HepG2 (cell line): ENCODE data around the gene KIF27. TPM values are rescaled to one million over a fixed set of nuclear protein-coding genes. Genes with fewer than 3 reads are reported as not detected.
"Not testable (repeated sequence)": the region's sequence is repeated elsewhere in the genome, so short reads cannot be mapped to it uniquely, and the experiment has no call there.

Source experiments
- ATAC-seq: fragments of 200-7000 bp; cut with Tn5 transposase; 3 replicates; pipeline ENCODE4 v1.9.1; 2020; ENCODE audit warnings: mild to moderate bottlenecking, moderate library complexity
- BruUV-seq: library from RNA; stranded (reverse); fragments of 400-500 nt; replicated peaks from 2 replicates; lab custom pipeline; 2021; lab: Mats Ljungman, UMichigan
- CTCF ChIA-PET: fragments of 300-600 bp; formaldehyde crosslinking; extraction: SDS; loops from one replicate; lab custom pipeline; 2021; ENCODE audit warnings: low total read pairs, inconsistent platforms, low intra/inter-chr PET ratio; lab: Yijun Ruan, JAX
- POLR2A ChIA-PET: fragments of 350-600 bp; sonication (Branson Sonifier 250); formaldehyde crosslinking; loops from one replicate; lab custom pipeline; 2020; ENCODE audit warnings: antibody characterized with exemption, inconsistent platforms; lab: Yijun Ruan, JAX
- DNase-seq: peaks from one replicate; pipeline ENCODE4 v3.0.0-alpha.2; 2015; ENCODE audit warnings: low spot score
- FAIRE-seq: peaks from 3 replicates; lab custom pipeline; 2011; peaks lifted over from hg19 to GRCh38; lab: Jason Lieb, UNC
- H2AFZ ChIP-seq: one replicate; pipeline ENCODE4 v1.6.1; 2011; ENCODE audit warnings: low read length, inconsistent platforms
- H3K27ac ChIP-seq: fragments of 300-600 bp; 3 replicates; pipeline ENCODE4 v1.8.0; 2011; ENCODE audit warnings: mixed run types, mild to moderate bottlenecking, mixed read lengths, low read length, inconsistent platforms; ENCODE audit not compliant: insufficient read depth; ENCODE audit errors: extremely low read length
- H3K27me3 ChIP-seq, 2 experiments: fragments of 200-600 bp in 1 of 2; 2 replicates in 1 of 2; 3 replicates in 1 of 2; pipeline versions ENCODE4 v1.6.0 to v1.8.0; 2011; ENCODE audit warnings: low read length in 2 of 2, mild to moderate bottlenecking in 2 of 2, moderate library complexity in 2 of 2, inconsistent platforms in 1 of 2; ENCODE audit not compliant: insufficient read depth in 2 of 2, control insufficient read depth in 1 of 2
- H3K36me3 ChIP-seq, 2 experiments: fragments of 200-600 bp in 1 of 2; replicated peaks in 1 of 2; 2 replicates in 1 of 2; 3 replicates in 1 of 2; pipeline versions ENCODE4 v1.5.1 to v1.8.0; 2011; ENCODE audit warnings: low read length in 2 of 2, inconsistent platforms in 1 of 2; ENCODE audit not compliant: insufficient read depth in 2 of 2, control insufficient read depth in 1 of 2
- H3K4me1 ChIP-seq: 2 replicates; pipeline ENCODE4 v1.5.1; 2012; ENCODE audit warnings: low read length, inconsistent platforms; ENCODE audit not compliant: insufficient read depth
- H3K4me2 ChIP-seq: 2 replicates; pipeline ENCODE4 v1.6.0; 2011; ENCODE audit warnings: low read depth, low read length, inconsistent platforms
- H3K4me3 ChIP-seq, 3 experiments: fragments of 200-600 bp in 1 of 3; sonication (generic), shearing (Covaris generic) in 1 of 3; replicated peaks in 1 of 3; 2 replicates each; pipeline ENCODE4 v1.5.1; 2011 to 2016; ENCODE audit warnings: low read length in 3 of 3, inconsistent platforms in 2 of 3, low read depth in 2 of 3, mild to moderate bottlenecking in 2 of 3, control low read depth in 1 of 3, mixed read lengths in 1 of 3; ENCODE audit not compliant: insufficient read depth in 1 of 3
- H3K79me2 ChIP-seq: one replicate; pipeline ENCODE4 v1.6.1; 2011; ENCODE audit warnings: low read length, inconsistent platforms; ENCODE audit not compliant: insufficient read depth
- H3K9ac ChIP-seq: 2 replicates; pipeline ENCODE4 v1.6.0; 2011; ENCODE audit warnings: mild to moderate bottlenecking, low read depth, low read length, inconsistent platforms; ENCODE audit not compliant: insufficient read depth
- H3K9me3 ChIP-seq: 2 replicates; pipeline ENCODE4 v1.5.1; 2012; ENCODE audit warnings: mild to moderate bottlenecking, low read length
- H4K20me1 ChIP-seq: 2 replicates; pipeline ENCODE4 v1.6.0; 2011; ENCODE audit warnings: inconsistent platforms, mild to moderate bottlenecking, low read length, moderate library complexity; ENCODE audit not compliant: insufficient read depth
- CTCF ChIP-seq: sonication (generic); formaldehyde crosslinking; IDR thresholded peaks from 2 replicates; pipeline ENCODE4 v1.5.0; 2020; ENCODE audit warnings: mild to moderate bottlenecking, missing genetic modification reagents, moderate library complexity
- MBD4 ChIP-seq: IDR thresholded peaks from 2 replicates; pipeline ENCODE4 v1.6.1; 2012; ENCODE audit warnings: low read length, inconsistent platforms, borderline replicate concordance
- PAXIP1 ChIP-seq: sonication (generic); formaldehyde crosslinking; conservative IDR thresholded peaks from 2 replicates; pipeline ENCODE4 v1.4.0; 2020; ENCODE audit warnings: mild to moderate bottlenecking, missing genetic modification reagents, moderate library complexity
- RAD21 ChIP-seq: fragments of 450-650 bp; formaldehyde crosslinking; IDR thresholded peaks from 2 replicates; pipeline ENCODE4 v1.5.0; 2020; ENCODE audit warnings: mild to moderate bottlenecking
- SMC3 ChIP-seq: IDR thresholded peaks from 2 replicates; pipeline ENCODE4 v1.6.1; 2011; ENCODE audit warnings: low read length, improper control_type of control experiment
- STAG1 ChIP-seq: sonication (generic); formaldehyde crosslinking; IDR thresholded peaks from 2 replicates; pipeline ENCODE4 v1.4.0; 2020; ENCODE audit warnings: missing genetic modification reagents
- ZNF841 ChIP-seq: sonication (generic); formaldehyde crosslinking; IDR thresholded peaks from 2 replicates; pipeline ENCODE4 v1.8.1; 2023; ENCODE audit warnings: missing genetic modification reagents, borderline replicate concordance
- WGBS: methylation state at CpG from one replicate; pipeline ENCODE4 v1.1.6; 2017; ENCODE audit warnings: low lambda C conversion rate; 5-methylcytosine and 5-hydroxymethylcytosine counted together
- in situ Hi-C: cut with HindIII; loops from 2 replicates; pipeline ENCODE4 v1.10.0; 2017; ENCODE audit warnings: low pct_unique_long_range_greater_than_20kb; ENCODE audit not compliant: extremely low pct_ligation_motif_present
- intact Hi-C: fragments of 100-400 bp; cut with micrococcal nuclease; formaldehyde crosslinking; loops from one replicate; pipeline ENCODE4 v1.10.0; 2022; ENCODE audit not compliant: unreplicated experiment
- polyA plus RNA-seq, 8 experiments: library from polyadenylated mRNA; depleted of rRNA in 3 of 8; stranded (reverse) in 7 of 8; unstranded in 1 of 8; fragments of >200 nt; fragmentation: Illumina TruSeq in 4 of 8; extraction: Trizol in 4 of 8; gene quantifications; 2 replicates each; pipeline versions ENCODE4 v1.2.1 to v1.2.3, GENCODE V29; 2011 to 2016; ENCODE audit warnings: low read depth in 4 of 8, missing spikeins in 1 of 8, mixed read lengths in 1 of 8; ENCODE audit not compliant: insufficient read depth in 1 of 8
- total RNA-seq, 5 experiments: library from RNA; depleted of rRNA; stranded (reverse); fragments of >200 nt; fragmentation: Illumina TruSeq; extraction: Trizol; gene quantifications; 2 replicates each; pipeline ENCODE4 v1.2.3, GENCODE V29; 2016; ENCODE audit warnings: low read depth in 1 of 5
- TF ChIP-seq, protein P1 (sequence below): sonication (generic); formaldehyde crosslinking; IDR thresholded peaks from 2 replicates; pipeline ENCODE4 v1.9.0; 2021; ENCODE audit warnings: missing genetic modification reagents, borderline replicate concordance

Gene KIF27
- total and polyA plus RNA-seq, 2 of the 13 experiments (the other 11 are each of a cell fraction or from before 2014, with no cell fraction given), result 0.95 to 4.1 TPM

DNA sequence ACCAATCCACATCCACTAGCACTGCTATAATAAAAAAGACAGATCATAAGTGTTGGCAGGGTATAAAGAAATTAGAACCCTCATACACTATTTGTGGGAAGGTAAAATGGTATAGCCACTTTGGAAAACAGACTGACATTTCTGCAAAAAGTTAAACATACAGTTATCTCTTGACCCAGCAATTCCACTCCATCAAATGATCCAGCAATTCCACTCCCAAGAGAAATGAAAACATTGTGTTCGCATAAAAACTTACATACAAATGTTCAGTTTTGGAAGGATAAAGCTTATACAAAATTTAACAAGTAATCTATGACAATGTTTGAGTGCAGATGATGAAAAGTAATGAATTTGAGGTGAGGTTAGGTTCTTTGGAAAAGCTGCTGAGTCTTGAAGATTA, 2.1 kb downstream of the KIF27 start (continued):
- TF ChIP-seq PAXIP1 (CRISPR knock-in tag) (no peak), MBD4 (no peak), ZNF841 (CRISPR knock-in tag) (no peak)
- TF ChIP-seq, protein P1, sequence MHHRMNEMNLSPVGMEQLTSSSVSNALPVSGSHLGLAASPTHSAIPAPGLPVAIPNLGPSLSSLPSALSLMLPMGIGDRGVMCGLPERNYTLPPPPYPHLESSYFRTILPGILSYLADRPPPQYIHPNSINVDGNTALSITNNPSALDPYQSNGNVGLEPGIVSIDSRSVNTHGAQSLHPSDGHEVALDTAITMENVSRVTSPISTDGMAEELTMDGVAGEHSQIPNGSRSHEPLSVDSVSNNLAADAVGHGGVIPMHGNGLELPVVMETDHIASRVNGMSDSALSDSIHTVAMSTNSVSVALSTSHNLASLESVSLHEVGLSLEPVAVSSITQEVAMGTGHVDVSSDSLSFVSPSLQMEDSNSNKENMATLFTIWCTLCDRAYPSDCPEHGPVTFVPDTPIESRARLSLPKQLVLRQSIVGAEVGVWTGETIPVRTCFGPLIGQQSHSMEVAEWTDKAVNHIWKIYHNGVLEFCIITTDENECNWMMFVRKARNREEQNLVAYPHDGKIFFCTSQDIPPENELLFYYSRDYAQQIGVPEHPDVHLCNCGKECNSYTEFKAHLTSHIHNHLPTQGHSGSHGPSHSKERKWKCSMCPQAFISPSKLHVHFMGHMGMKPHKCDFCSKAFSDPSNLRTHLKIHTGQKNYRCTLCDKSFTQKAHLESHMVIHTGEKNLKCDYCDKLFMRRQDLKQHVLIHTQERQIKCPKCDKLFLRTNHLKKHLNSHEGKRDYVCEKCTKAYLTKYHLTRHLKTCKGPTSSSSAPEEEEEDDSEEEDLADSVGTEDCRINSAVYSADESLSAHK (CRISPR knock-in tag), result no peak

DNA sequence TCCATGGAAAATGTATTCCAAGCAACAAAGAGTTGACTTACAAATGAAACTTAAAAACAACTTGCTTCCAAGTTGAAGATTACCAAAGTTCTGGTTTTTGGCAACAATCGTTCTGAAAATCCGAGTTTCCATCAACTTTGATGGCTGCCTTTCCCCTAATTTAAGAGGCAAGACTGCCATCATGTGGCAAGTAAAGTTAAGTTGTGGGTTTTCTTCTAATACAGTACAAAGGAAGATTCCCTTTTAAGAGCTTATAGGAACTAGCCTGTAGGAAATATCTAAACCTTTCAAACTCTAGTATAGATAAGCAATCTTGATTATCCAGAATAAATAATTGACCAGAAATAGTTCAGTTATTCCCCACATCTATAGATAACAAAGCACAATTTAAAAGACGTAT, 9.0 kb downstream of the KIF27 start:
- TF ChIP-seq RAD21 (CRISPR knock-in tag), result peak; percentile 43; the same call in 1 of the 2 replicates
- TF ChIP-seq SMC3, result peak; percentile 46; the same call in 1 of the 2 replicates
- peak; percentile 73 for TF ChIP-seq CTCF (CRISPR knock-in tag)
- peak; percentile 72 for TF ChIP-seq STAG1 (CRISPR knock-in tag)
- H3K9ac ChIP-seq, H3K27ac ChIP-seq, H3K27me3 ChIP-seq, H3K4me1 ChIP-seq, H4K20me1 ChIP-seq, BruUV-seq, in situ Hi-C loops, H2AFZ ChIP-seq, CTCF ChIA-PET, H3K4me2 ChIP-seq, H3K36me3 ChIP-seq, H3K4me3 ChIP-seq, H3K79me2 ChIP-seq, H3K9me3 ChIP-seq, intact Hi-C loops: not testable (repeated sequence)
- DNase-seq (peak; percentile 16), FAIRE-seq (peak; percentile 87), ATAC-seq (peak; percentile 66)
- 49% methylated on average over 3 of the region's 3 CpGs for WGBS
- POLR2A ChIA-PET, result interaction anchor here (2.0 kb wide), 1 partner anchor 289 kb away, joined by 4 read pairs; the partner anchor contains the start of gene IDNK
